Left lung (tissue), 10 donors: ENCODE measurements around the gene CACNA1F. TPM values are rescaled to one million over a fixed set of nuclear protein-coding genes. Genes with fewer than 3 reads are reported as not detected.

ENCODE experiments used
- ATAC-seq: fragments of 200-7000 bp; cut with Tn5 transposase; one replicate; pipeline ENCODE4 v1.9.1; 2020; ENCODE audit warnings: moderate library complexity
- DNase-seq, 4 donors: peaks; one replicate each; pipeline ENCODE4 v3.0.0-alpha.2; 2013 to 2020
- H3K27ac ChIP-seq, 2 donors: fragments of 200-600 bp; sonication (generic) in 1 of 2; one replicate each; pipeline versions ENCODE4 v1.5.0 to v1.8.0; 2020 to 2021
- H3K27me3 ChIP-seq, 2 donors: fragments of 200-600 bp; sonication (generic) in 1 of 2; one replicate each; pipeline versions ENCODE4 v1.5.0 to v1.8.0; 2020 to 2021
- H3K36me3 ChIP-seq, 2 donors: fragments of 200-600 bp; sonication (generic) in 1 of 2; one replicate each; pipeline versions ENCODE4 v1.5.0 to v1.8.0; 2020 to 2021
- H3K4me1 ChIP-seq, 2 donors: fragments of 200-600 bp; one replicate each; pipeline ENCODE4 v1.8.0; 2021
- H3K4me3 ChIP-seq, 2 donors: fragments of 200-600 bp; sonication (generic) in 1 of 2; one replicate each; pipeline versions ENCODE4 v1.5.0 to v1.8.0; 2020 to 2021; ENCODE audit warnings: mild to moderate bottlenecking in 1 of 2
- H3K9me3 ChIP-seq, 2 donors: fragments of 200-600 bp; sonication (generic) in 1 of 2; one replicate each; pipeline versions ENCODE4 v1.5.0 to v1.8.0; 2020 to 2021
- CTCF ChIP-seq, 2 donors: fragments of 200-600 bp; sonication (generic) in 1 of 2; IDR thresholded peaks; one replicate each; pipeline versions ENCODE4 v1.5.0 to v1.8.0; 2021; ENCODE audit warnings: antibody characterized with exemption in 2 of 2
- intact Hi-C, 2 donors: fragments of 100-400 bp; cut with DNase I; formaldehyde crosslinking; loops; one replicate each; pipeline versions ENCODE4 v1.11.2 to v1.14.2; 2022
- polyA plus RNA-seq, 6 donors: library from polyadenylated mRNA; unstranded; fragments of 120-200 nt; gene quantifications; one replicate each; pipeline ENCODE4 v1.2.1, GENCODE V29; 2013; ENCODE audit not compliant: insufficient read length in 6 of 6
- total RNA-seq, 2 donors: library from RNA; stranded (reverse); fragmentation: NEBNext Ultra II Directional; extraction: Animal tissue kit (Norgen Biotek cat#: 25700); gene quantifications; one replicate each; pipeline ENCODE4 v1.2.1, GENCODE V29; 2021
- donor health status: DM: no; HTN: yes; CAD: no.
- donor health status: DM: no; HTN: no; CAD: no.

CACNA1F gene
- total and polyA plus RNA-seq, 8 donors, result 0.20 to 0.73 (median 0.25) TPM

GRCh38 chrX:49205443-49205842 is 27.7 kb downstream of the CACNA1F start:
- ATAC-seq (no peak), DNase-seq (no peak)
- TF ChIP-seq CTCF (IDR thresholded peaks at IDR 0.05), result no peak
- Histone ChIP-seq H3K27ac (no peak overlapping the region), H3K36me3 (no peaks in the 10 kb centered on the region), H3K4me1 (no peaks in the 10 kb centered on the region), H3K9me3 (no peaks in the 10 kb centered on the region), H3K4me3 (no peak overlapping the region), H3K27me3 (no peaks in the 10 kb centered on the region)
- intact Hi-C loops, result no loop called here

GRCh38 chrX:49204709-49205108 is 28.4 kb downstream of the CACNA1F start:
- DNase-seq (no peak), ATAC-seq (no peak)
- no peaks in the 10 kb centered on the region for H3K4me1 ChIP-seq
- H3K27ac ChIP-seq, result no peak overlapping the region
- H3K36me3 ChIP-seq, result no peaks in the 10 kb centered on the region
- intact Hi-C loops, result no loop called here
- no peak overlapping the region for H3K4me3 ChIP-seq
- no peak for TF ChIP-seq CTCF (IDR thresholded peaks at IDR 0.05)
- H3K27me3 ChIP-seq, result no peaks in the 10 kb centered on the region
- no peaks in the 10 kb centered on the region for H3K9me3 ChIP-seq

GRCh38 chrX:49204017-49204416 is 29.1 kb downstream of the CACNA1F start:
- Histone ChIP-seq H3K4me3 (no peak overlapping the region), H3K9me3 (no peaks in the 10 kb centered on the region), H3K27ac (no peak overlapping the region), H3K27me3 (no peaks in the 10 kb centered on the region), H3K36me3 (no peaks in the 10 kb centered on the region), H3K4me1 (no peaks in the 10 kb centered on the region)
- intact Hi-C loops, result no loop called here
- DNase-seq, result no peak
- TF ChIP-seq CTCF (IDR thresholded peaks at IDR 0.05), result no peak
- no peak for ATAC-seq

GRCh38 chrX:49203536-49203935 is 29.6 kb downstream of the CACNA1F start:
- DNase-seq (no peak), ATAC-seq (no peak)
- no peak for TF ChIP-seq CTCF (IDR thresholded peaks at IDR 0.05)
- H3K36me3 ChIP-seq, result no peaks in the 10 kb centered on the region
- no peaks in the 10 kb centered on the region for H3K27me3 ChIP-seq
- intact Hi-C loops, result no loop called here
- no peak overlapping the region for H3K27ac ChIP-seq
- H3K4me3 ChIP-seq, result no peak overlapping the region
- no peaks in the 10 kb centered on the region for H3K9me3 ChIP-seq
- H3K4me1 ChIP-seq, result no peaks in the 10 kb centered on the region

- TF ChIP-seq CTCF (IDR thresholded peaks at IDR 0.05), result no peak
- Histone ChIP-seq H3K36me3 (no peaks in the 10 kb centered on the region), H3K4me3 (no peak overlapping the region), H3K27ac (no peak overlapping the region), H3K4me1 (no peaks in the 10 kb centered on the region), H3K9me3 (no peaks in the 10 kb centered on the region), H3K27me3 (no peaks in the 10 kb centered on the region)
- DNase-seq (no peak), ATAC-seq (peak; percentile 26)
- intact Hi-C loops, result no loop called here
These were observed 31.1 kb downstream of the CACNA1F start for GRCh38 chrX:49202022-49202421.
